ENCODE measurements around the gene MORN1.

- TF ChIP-seq POLR2A (IDR thresholded peaks at IDR 0.05; ENCODE audit: low read depth, low read length) (no peak), TAF1 (IDR thresholded peaks at IDR 0.05; ENCODE audit: low read depth, low read length) (no peak), POLR2AphosphoS5 (IDR thresholded peaks at IDR 0.05; ENCODE audit: low read depth, low read length) (no peak)
Observed at GRCh38 chr1:2385606-2386280, 5.6 kb downstream of the MORN1 start.

All from GM12891 (cell line).